Measurements from ENCODE around the gene ARID1A.

GRCh38 chr1:26768755-26769154 is 72.9 kb downstream of the ARID1A start:
- TF ChIP-seq CTCF (IDR thresholded peaks at IDR 0.05; ENCODE audit: insufficient read depth, low read depth, low read length) (no peak), EZH2 (IDR thresholded peaks at IDR 0.05; ENCODE audit: insufficient read depth, low read length) (no peak)

Measured in astrocyte (in vitro differentiated cells and primary cell).